Measurements from ENCODE around the gene TRMT1. TPM values are rescaled to one million over a fixed set of nuclear protein-coding genes. Genes with fewer than 3 reads are reported as not detected.

The TRMT1 gene
- total RNA-seq, 8 experiments from 2014 or later: 21.8 to 59.3 (median 34.6) TPM

- H3K27ac ChIP-seq: no peak overlapping the region
- H3K4me1 ChIP-seq (replicated peaks in 1 of 2): peaks cover 22 to 56% of the 10 kb centered on the region in 2 donors
- in situ Hi-C loops (cut with MboI; ENCODE audit: low pct_unique_long_range_greater_than_20kb in 2 of 9, low sequenced_read_pairs in 9 of 9, unreplicated experiment in 9 of 9): loop anchor here (10.0 to 25.0 kb wide), 3 partner anchors 106 to 119 kb away; partner anchors contain the start of gene NFIX (in 2 of the 9)
- WGBS, 10 experiments: 0 to 83% (median 0%) methylated on average over 1 to 4 of the region's 12 CpGs; no CpG with 5 or more reads in 5 of the 10 experiments
- ATAC-seq (replicated peaks in 6 of 8): peak; percentile 58 to 87 (median 74)
- H3K4me3 ChIP-seq: no peak overlapping the region
These were observed 23.0 kb downstream of the TRMT1 start for GRCh38 chr19:13093407-13094105.

DNA sequence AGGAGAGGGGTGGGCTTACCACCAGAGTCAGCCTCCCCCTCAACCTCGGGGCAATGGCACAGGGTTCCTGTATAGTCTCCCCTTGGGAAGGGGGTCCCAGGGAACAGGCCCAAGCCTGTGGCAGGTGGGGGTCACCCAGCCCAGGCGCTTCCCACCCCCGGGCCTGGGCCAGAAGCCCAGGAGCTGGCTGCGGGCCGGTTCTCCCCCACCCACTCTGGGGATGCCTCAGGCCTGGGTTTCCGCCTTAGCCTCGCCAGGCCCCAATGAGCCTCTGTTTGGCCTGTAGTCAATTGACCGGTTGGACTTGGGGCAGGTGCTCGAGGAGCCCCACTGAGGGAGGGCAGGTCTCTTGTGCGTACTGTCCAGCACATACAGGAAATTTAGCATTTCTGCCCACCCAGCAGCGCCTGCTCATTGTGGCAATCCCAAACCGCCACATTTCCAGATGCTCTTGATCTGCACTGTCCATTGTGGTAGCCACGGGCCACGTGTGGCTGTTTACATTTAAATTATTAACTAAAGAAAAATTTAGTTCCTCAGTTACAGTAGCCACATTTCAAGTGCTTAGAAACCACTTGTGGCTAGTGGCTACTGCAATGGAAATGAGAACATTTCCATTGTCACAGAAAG is 23.8 kb downstream of the TRMT1 start:
- Histone ChIP-seq H3K4me3 (no peak overlapping the region), H3K4me1 (replicated peaks in 1 of 2) (peaks cover 22 to 56% of the 10 kb centered on the region in 2 donors), H3K27ac (no peak overlapping the region)
- WGBS, 10 experiments: 8 to 100% (median 76%) methylated on average over 1 to 4 of the region's 14 CpGs; no CpG with 5 or more reads in 4 of the 10 experiments
- in situ Hi-C loops (cut with MboI; ENCODE audit: low pct_unique_long_range_greater_than_20kb in 2 of 9, low sequenced_read_pairs in 9 of 9, unreplicated experiment in 9 of 9): loop anchor here (10.0 to 25.0 kb wide), 3 partner anchors 105 to 118 kb away; partner anchors contain the start of gene NFIX (in 2 of the 9)
- peak in 1 of 8 experiments; percentile 10 for ATAC-seq (replicated peaks in 6 of 8)

GRCh38 chr19:13092158-13092543 is 24.4 kb downstream of the TRMT1 start:
- ATAC-seq (replicated peaks in 6 of 8): no peak
- in situ Hi-C loops (cut with MboI; ENCODE audit: low pct_unique_long_range_greater_than_20kb in 2 of 9, low sequenced_read_pairs in 9 of 9, unreplicated experiment in 9 of 9): loop anchor here (10.0 to 25.0 kb wide), 3 partner anchors 105 to 117 kb away; partner anchors contain the start of gene NFIX (in 2 of the 9)
- Histone ChIP-seq H3K27ac (no peak overlapping the region), H3K4me3 (no peak overlapping the region), H3K4me1 (replicated peaks in 1 of 2) (peaks cover 22 to 56% of the 10 kb centered on the region in 2 donors)
- 17 to 67% (median 60%) methylated on average over 1 to 2 of the region's 2 CpGs; no CpG with 5 or more reads in 7 of the 10 experiments for WGBS, 10 experiments

GRCh38 chr19:13091400-13092157 is 25.0 kb downstream of the TRMT1 start:
- peaks cover 22 to 54% of the 10 kb centered on the region in 2 donors for H3K4me1 ChIP-seq (replicated peaks in 1 of 2)
- peak in 5 of 8 experiments; percentile 63 to 76 (median 71) for ATAC-seq (replicated peaks in 6 of 8)
- in situ Hi-C loops (cut with MboI; ENCODE audit: low pct_unique_long_range_greater_than_20kb in 2 of 9, low sequenced_read_pairs in 9 of 9, unreplicated experiment in 9 of 9): loop anchor here (10.0 to 25.0 kb wide), 3 partner anchors 104 to 117 kb away; partner anchors contain the start of gene NFIX (in 2 of the 9)
- 0 to 6% (median 1%) methylated on average over 1 to 9 of the region's 25 CpGs; no CpG with 5 or more reads in 6 of the 10 experiments for WGBS, 10 experiments
- H3K4me3 ChIP-seq: no peak overlapping the region
- peak overlapping the region in 1 of 2 donors; percentile 57 for H3K27ac ChIP-seq

DNA sequence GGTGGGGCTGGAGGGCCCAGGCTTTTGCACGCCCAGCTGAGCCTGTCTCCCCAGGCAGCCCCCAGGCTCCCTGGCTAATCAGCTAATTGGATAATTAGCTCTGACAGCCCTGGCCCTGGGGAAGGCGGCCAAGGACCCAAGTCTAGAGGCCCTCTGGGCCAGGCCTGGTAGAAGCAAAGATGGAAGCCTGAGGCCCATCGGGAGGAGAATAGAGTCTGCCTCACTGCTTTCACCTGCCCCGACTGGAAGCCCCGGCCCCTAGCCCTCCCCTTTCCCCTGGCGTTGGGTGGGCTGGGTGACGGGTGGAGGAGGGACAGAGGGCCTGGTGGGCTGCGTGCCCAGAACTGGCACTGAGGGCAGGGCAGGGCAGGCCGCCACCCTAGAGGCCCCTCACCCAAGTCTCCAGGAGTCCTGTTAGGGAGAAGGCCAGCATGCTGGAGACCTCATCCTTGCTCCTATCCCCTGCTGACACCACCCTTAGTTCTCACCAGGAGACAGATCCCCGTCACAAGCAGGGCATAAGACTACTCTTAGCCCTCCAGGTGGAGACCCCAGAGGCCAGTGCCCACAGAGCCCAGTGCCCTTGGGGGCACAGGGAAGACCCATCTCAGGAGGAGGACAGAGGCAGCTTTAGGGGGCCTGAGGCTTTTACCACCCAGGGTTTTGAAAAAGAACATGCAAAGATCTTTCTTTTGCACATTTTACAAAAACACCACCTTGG is 25.9 kb downstream of the TRMT1 start:
- 10 to 100% (median 75%) methylated on average over 1 to 3 of the region's 10 CpGs; no CpG with 5 or more reads in 6 of the 10 experiments for WGBS, 10 experiments
- no peak overlapping the region for H3K27ac ChIP-seq
- H3K4me1 ChIP-seq (replicated peaks in 1 of 2): peaks cover 16 to 45% of the 10 kb centered on the region in 2 donors
- H3K4me3 ChIP-seq: no peak overlapping the region
- in situ Hi-C loops (cut with MboI; ENCODE audit: low pct_unique_long_range_greater_than_20kb in 2 of 9, low sequenced_read_pairs in 9 of 9, unreplicated experiment in 9 of 9): loop anchor here (10.0 to 25.0 kb wide), 3 partner anchors 103 to 116 kb away; partner anchors contain the start of gene NFIX (in 2 of the 9)
- ATAC-seq (replicated peaks in 6 of 8): no peak

DNA sequence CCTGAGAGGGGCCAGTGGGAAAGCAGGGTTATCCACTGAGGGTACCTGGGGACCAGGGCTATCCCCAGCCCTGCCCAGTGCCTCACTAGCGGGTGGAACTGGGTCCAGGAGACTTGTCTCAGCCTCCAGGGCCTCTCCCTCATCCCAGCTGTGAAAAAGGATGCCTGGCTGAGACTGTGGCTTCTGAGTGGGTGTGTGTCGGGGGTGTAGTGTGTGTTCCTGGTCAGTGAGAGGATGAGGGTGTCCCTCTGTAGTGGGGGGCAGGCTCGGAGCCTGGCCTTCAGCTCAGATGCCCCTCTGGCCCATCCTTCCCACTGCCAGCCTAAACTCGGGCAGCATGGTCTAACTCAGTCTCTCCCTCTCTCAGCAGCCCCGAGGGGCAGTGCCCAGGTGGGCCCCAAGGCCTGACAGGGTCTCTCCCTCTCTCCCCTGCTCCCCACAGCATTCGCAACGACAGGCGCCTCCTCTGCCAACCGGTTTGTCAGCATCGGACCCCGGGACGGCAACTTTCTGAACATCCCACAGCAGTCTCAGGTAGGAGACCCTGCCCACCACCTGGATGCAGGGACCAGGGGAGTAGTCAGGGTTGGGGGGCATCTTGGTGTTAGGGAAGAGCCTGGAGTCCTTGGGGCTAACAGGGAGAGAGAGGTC is 26.6 kb downstream of the TRMT1 start:
- Histone ChIP-seq H3K27ac (no peak overlapping the region), H3K4me3 (no peak overlapping the region), H3K4me1 (replicated peaks in 1 of 2) (peaks cover 16 to 38% of the 10 kb centered on the region in 2 donors)
- in situ Hi-C loops (cut with MboI; ENCODE audit: low pct_unique_long_range_greater_than_20kb in 2 of 9, low sequenced_read_pairs in 9 of 9, unreplicated experiment in 9 of 9): loop anchor here (10.0 to 25.0 kb wide), 3 partner anchors 103 to 115 kb away; partner anchors contain the start of gene NFIX (in 2 of the 9)
- ATAC-seq (replicated peaks in 6 of 8): no peak
- 20 to 100% (median 85%) methylated on average over 1 to 4 of the region's 12 CpGs; no CpG with 5 or more reads in 3 of the 10 experiments for WGBS, 10 experiments

DNA sequence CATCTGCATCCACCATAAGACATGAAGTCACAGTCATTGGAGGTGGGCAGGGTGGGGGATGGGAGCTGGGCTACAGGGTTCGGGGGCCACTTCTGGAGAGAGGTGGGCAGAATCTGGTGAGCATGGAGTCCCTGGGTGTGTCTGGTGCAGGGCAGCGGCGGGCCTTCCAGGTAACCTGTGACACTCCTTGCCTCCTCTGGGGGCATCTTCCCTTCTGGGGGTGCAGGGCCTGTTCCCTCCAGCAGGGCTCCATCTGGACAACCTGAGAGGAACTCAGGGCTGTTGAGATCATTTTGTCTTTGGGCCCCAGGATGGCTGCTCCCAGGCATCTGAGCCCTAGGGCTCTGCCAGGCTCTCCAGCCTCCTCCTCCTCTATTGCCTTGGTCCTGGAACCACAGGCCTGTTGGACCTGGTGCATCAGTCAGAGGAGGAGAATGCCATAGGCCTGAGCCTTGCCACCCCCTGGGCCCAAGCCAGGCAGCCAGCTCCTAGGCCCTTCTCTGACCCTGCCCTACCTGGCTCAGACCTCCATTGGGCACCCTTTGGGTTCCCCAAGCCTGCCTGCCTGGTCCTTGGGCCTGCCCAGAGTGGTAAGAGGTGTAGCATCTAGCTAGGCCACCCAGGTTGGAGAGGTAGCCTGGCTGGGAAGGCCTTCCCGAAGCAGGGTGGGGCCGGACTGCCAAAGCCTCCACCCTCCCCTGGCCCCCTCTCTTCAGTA is 27.2 kb downstream of the TRMT1 start:
- no peak overlapping the region for H3K27ac ChIP-seq
- peak in 2 of 8 experiments; percentile 5 to 35 for ATAC-seq (replicated peaks in 6 of 8)
- peaks cover 14 to 32% of the 10 kb centered on the region in 2 donors for H3K4me1 ChIP-seq (replicated peaks in 1 of 2)
- H3K4me3 ChIP-seq: no peak overlapping the region
- 92% methylated on average over 2 of the region's 5 CpGs; no CpG with 5 or more reads in 9 of the 10 experiments for WGBS, 10 experiments
- in situ Hi-C loops (cut with MboI; ENCODE audit: low pct_unique_long_range_greater_than_20kb in 2 of 9, low sequenced_read_pairs in 9 of 9, unreplicated experiment in 9 of 9): loop anchor here in 2 of 9 experiments (25.0 kb wide), 1 partner anchor 102 kb away; the partner anchor contains the start of gene NFIX (in 2 of the 2)

DNA sequence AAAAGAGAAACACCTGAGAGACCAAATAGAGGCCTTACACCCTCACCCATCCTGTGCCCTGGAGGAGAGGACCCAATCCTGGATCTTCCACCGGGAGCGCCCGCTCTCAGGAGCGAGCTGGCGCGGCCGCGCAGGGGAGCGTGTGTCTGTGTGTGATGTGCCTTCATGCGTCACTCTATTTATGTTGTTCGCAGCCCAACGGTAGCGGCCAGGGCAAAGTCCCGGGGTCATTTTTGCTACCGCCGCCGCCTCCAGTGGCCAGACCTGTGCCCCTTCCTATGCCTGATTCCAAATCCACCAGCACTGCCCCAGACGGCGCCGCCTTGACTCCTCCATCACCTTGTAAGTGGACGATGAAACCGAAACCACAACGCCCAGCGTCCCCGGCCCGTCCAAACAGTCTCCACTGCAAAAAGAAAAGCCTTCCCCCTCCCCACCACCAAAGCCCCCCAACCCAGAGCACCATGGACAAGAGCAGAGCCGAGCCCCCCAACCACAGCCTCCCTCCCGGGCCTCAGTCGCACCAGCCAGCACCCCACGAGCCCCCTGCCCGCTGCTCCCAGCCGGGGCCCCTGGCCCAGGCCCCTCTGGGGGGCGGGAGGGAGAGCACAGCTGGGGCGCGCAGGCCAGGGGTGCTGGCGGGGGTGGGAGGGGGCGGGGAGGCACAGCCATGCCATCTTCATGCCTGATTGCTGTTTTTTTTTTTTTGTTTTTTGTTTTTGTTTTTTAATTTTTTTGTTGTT is 28.6 kb downstream of the TRMT1 start:
- Histone ChIP-seq H3K4me1 (replicated peaks in 1 of 2) (peaks cover 16 to 26% of the 10 kb centered on the region in 2 donors), H3K27ac (no peak overlapping the region), H3K4me3 (no peak overlapping the region)
- 87 to 95% (median 88%) methylated on average over 4 to 18 of the region's 37 CpGs; no CpG with 5 or more reads in 7 of the 10 experiments for WGBS, 10 experiments
- in situ Hi-C loops (cut with MboI; ENCODE audit: low pct_unique_long_range_greater_than_20kb in 2 of 9, low sequenced_read_pairs in 9 of 9, unreplicated experiment in 9 of 9): loop anchor here in 2 of 9 experiments (25.0 kb wide), 1 partner anchor 101 kb away; the partner anchor contains the start of gene NFIX (in 2 of the 2)
- no peak for ATAC-seq (replicated peaks in 6 of 8)

DNA sequence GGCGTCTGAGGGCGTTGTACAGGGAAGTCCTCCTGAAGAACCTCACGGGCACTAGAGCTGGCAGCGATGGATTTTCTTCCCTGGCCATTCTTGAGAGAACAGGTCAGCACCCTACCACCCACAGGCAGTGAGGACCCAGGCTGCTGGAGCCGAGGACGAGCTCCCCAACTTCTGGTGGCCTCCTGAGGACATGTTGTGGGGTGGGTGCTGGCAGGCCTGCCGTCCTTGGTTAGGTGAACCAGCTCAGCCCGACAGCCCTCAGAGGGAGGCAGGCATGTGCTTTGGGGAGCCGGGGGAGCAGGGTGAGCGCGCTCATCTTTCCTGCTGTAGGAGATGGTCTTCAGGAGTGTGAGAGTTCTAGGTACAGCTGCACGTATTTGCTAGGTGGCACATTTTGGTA is 29.2 kb downstream of the TRMT1 start:
- no peak for ATAC-seq (replicated peaks in 6 of 8)
- WGBS, 10 experiments: 50 to 100% (median 63%) methylated on average over 1 to 3 of the region's 12 CpGs; no CpG with 5 or more reads in 4 of the 10 experiments
- in situ Hi-C loops (cut with MboI; ENCODE audit: low pct_unique_long_range_greater_than_20kb in 2 of 9, low sequenced_read_pairs in 9 of 9, unreplicated experiment in 9 of 9): loop anchor here in 2 of 9 experiments (25.0 kb wide), 1 partner anchor 100 kb away; the partner anchor contains the start of gene NFIX (in 2 of the 2)
- no peak overlapping the region for H3K4me3 ChIP-seq
- peaks cover 19 to 26% of the 10 kb centered on the region in 2 donors for H3K4me1 ChIP-seq (replicated peaks in 1 of 2)
- no peak overlapping the region for H3K27ac ChIP-seq

GRCh38 chr19:13086341-13086740 is 30.2 kb downstream of the TRMT1 start:
- no peak overlapping the region for H3K4me3 ChIP-seq
- H3K4me1 ChIP-seq (replicated peaks in 1 of 2): peaks cover 11 to 21% of the 10 kb centered on the region in 2 donors
- no peak for ATAC-seq (replicated peaks in 6 of 8)
- in situ Hi-C loops (cut with MboI; ENCODE audit: low pct_unique_long_range_greater_than_20kb in 2 of 9, low sequenced_read_pairs in 9 of 9, unreplicated experiment in 9 of 9): loop anchor here in 2 of 9 experiments (25.0 kb wide), 1 partner anchor 99 kb away; the partner anchor contains the start of gene NFIX (in 2 of the 2)
- H3K27ac ChIP-seq: no peak overlapping the region
- 50% methylated on average over 2 of the region's 2 CpGs; no CpG with 5 or more reads in 9 of the 10 experiments for WGBS, 10 experiments

Measured in motor neuron (in vitro differentiated cells).